Liver (tissue), 3 donors: ENCODE data around the gene HAUS7.

Experiments used
- CTCF ChIP-seq: fragments of 150-350 bp; IDR thresholded peaks from 2 replicates; pipeline ENCODE4 v1.5.1; 2017; ENCODE audit warnings: improper control_type of control experiment, low read depth, low read length; ENCODE audit not compliant: missing input control
- EGR1 ChIP-seq, 2 donors: IDR thresholded peaks; 2 replicates each; pipeline ENCODE4 v1.6.1; 2016 to 2018; ENCODE audit warnings: antibody characterized with exemption in 2 of 2, low read depth in 2 of 2
- FOXA2 ChIP-seq: IDR thresholded peaks from 2 replicates; pipeline ENCODE4 v1.6.1; 2016; ENCODE audit warnings: antibody characterized with exemption
- GABPA ChIP-seq, 2 donors: IDR thresholded peaks in 1 of 2; conservative IDR thresholded peaks in 1 of 2; 2 replicates each; pipeline ENCODE4 v1.6.1; 2016; ENCODE audit warnings: antibody characterized with exemption in 2 of 2, mild to moderate bottlenecking in 1 of 2, moderate library complexity in 1 of 2
- JUND ChIP-seq, 2 donors: IDR thresholded peaks; 2 replicates each; pipeline ENCODE4 v1.6.1; 2016; ENCODE audit warnings: antibody characterized with exemption in 2 of 2
- NR2F2 ChIP-seq: IDR thresholded peaks from 2 replicates; pipeline ENCODE4 v1.6.1; 2016; ENCODE audit warnings: antibody characterized with exemption
- RAD21 ChIP-seq, 2 donors: IDR thresholded peaks; 2 replicates each; pipeline ENCODE4 v1.6.1; 2016; ENCODE audit warnings: antibody characterized with exemption in 2 of 2, mild to moderate bottlenecking in 2 of 2
- TAF1 ChIP-seq: conservative IDR thresholded peaks from 2 replicates; pipeline ENCODE4 v1.6.1; 2016; ENCODE audit warnings: antibody characterized with exemption, mild to moderate bottlenecking
- YY1 ChIP-seq: IDR thresholded peaks from 2 replicates; pipeline ENCODE4 v1.6.1; 2016; ENCODE audit warnings: antibody characterized with exemption, mild to moderate bottlenecking
- TF ChIP-seq, protein P1 (sequence below): IDR thresholded peaks from 2 replicates; pipeline ENCODE4 v1.6.1; 2016; ENCODE audit warnings: antibody characterized with exemption
- donor health status: healthy.
- donor health status: healthy.

- no peak for TF ChIP-seq JUND (IDR thresholded peaks at IDR 0.05)
- TF ChIP-seq TAF1 = no peak
- no peak for TF ChIP-seq CTCF
- TF ChIP-seq EGR1 (IDR thresholded peaks at IDR 0.05; ENCODE audit: low read depth in 2 of 2) = no peak
- TF ChIP-seq GABPA (IDR thresholded peaks at IDR 0.05 in 1 of 2, conservative IDR thresholded peaks at IDR 0.05 in 1 of 2) = no peak
- TF ChIP-seq YY1 = no peak
- TF ChIP-seq, protein P1, sequence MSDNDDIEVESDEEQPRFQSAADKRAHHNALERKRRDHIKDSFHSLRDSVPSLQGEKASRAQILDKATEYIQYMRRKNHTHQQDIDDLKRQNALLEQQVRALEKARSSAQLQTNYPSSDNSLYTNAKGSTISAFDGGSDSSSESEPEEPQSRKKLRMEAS = no peak
- TF ChIP-seq FOXA2 = no peak
- TF ChIP-seq RAD21 (IDR thresholded peaks at IDR 0.05) = no peak
- TF ChIP-seq NR2F2 = no peak
Measured at GRCh38 chrX:153411988-153412574, 58.3 kb downstream of the HAUS7 start.
